Smooth muscle cell of the brain vasculature (primary cell): ENCODE measurements around the gene TRAF4.
A peak's percentile ranks its signal among the peaks of the same experiment; 100 is the strongest.

Source experiments
- DNase-seq: peaks from one replicate; pipeline ENCODE4 v3.0.0-alpha.2; 2012; ENCODE audit warnings: low read depth, low spot score

The TRAF4 gene, protein sequence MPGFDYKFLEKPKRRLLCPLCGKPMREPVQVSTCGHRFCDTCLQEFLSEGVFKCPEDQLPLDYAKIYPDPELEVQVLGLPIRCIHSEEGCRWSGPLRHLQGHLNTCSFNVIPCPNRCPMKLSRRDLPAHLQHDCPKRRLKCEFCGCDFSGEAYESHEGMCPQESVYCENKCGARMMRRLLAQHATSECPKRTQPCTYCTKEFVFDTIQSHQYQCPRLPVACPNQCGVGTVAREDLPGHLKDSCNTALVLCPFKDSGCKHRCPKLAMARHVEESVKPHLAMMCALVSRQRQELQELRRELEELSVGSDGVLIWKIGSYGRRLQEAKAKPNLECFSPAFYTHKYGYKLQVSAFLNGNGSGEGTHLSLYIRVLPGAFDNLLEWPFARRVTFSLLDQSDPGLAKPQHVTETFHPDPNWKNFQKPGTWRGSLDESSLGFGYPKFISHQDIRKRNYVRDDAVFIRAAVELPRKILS

DNA sequence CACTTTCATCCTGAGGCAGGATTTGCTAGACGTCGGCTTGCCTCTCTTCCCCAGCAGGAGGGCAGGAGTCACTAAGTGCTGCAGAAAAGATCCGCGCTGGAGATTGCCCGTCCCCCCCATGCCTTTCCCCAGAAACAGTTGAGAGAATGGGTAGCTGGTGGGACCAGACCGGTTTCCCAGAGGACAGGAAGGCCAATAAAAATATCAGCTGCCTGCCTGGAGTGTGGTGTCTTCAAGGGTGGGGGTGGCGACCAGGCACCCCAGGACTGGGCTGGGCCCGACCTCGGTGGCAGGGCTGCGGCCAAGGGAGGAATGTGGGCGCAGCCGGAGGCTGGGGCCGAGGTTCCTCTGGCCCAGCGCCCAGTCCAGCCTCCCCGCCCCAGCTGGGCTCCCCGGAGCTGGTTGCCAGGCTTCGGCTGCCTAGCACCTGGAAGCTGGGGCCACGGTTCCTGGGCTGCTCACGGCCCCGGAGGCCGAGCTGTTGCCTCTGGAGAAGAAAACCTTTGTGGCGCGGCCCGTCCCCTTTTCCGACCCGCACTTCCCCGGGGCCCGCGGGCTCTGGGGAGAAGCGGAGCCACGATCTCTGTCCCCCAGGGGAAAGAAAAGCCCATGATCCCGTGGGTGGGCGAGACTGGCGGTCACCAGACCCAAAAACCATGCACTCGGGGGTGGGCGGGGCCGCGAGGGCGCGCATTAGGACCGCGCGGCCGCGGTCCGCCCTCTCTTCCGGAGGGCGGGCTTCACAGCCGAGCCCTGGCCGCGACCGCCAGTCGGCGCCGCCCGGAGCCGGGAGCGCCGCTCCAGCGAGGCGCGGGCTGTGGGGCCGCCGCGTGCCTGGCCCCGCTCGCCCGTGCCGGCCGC lies at the start of gene TRAF4:
Gene TRAF4, plus strand, starts transcription at position 769 of the 861 bp plus-strand sequence. CDS start 102 bp downstream, outside the sequence.
- DNase-seq = peak; percentile 87

DNA sequence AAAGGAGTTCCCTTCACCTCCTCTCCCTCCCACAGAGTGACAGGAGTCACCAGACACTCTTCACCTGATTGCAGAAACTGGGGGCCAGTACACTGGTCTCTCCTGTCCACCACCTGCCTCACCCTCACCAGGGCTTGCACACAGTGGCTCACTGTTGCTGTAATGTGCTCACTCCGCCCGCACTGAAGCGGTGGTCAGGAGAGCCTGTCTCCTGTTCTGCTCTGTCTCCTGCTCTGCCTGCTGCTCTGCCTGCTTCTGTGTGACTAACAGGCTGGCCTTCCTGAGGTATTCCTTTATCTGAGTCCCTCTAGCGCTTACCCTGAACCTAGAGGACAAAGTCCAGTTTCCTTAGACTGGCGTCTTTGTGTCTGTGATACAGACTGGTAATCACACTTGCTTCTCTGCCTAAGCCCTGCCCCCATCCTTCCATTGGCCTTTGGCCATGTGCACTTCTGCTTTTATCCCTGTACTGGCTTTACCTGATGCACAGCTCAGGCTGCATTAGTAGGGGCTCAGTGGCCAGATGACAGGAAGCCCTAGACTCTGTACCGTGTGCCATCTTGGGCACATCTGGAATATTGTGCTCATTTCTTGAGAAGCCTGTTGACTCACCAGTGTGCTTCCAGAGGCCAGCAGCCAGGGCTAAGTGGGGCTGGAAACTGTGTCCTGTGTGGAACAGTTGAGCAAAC lies 45.4 kb upstream of the TRAF4 start:
- no peak for DNase-seq

DNA sequence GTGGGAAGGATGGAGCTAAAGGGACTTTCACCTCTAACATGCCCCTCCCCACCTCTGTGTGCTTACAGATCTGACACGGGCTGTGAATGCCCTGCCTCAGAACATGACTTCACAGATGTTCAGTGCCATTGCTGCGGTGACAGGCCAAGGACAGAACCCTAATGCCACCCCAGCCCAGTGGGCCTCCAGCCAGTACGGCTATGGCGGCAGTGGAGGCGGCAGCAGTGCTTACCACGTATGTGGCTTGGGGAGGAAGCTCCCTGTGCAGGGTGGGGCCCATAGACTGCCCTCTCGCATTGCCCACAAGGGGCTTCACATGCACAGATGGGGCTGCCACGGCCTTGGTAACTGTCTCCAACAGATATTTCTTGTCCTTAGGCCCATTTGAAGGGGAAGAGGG lies 43.5 kb upstream of the TRAF4 start:
- no peak for DNase-seq

DNA sequence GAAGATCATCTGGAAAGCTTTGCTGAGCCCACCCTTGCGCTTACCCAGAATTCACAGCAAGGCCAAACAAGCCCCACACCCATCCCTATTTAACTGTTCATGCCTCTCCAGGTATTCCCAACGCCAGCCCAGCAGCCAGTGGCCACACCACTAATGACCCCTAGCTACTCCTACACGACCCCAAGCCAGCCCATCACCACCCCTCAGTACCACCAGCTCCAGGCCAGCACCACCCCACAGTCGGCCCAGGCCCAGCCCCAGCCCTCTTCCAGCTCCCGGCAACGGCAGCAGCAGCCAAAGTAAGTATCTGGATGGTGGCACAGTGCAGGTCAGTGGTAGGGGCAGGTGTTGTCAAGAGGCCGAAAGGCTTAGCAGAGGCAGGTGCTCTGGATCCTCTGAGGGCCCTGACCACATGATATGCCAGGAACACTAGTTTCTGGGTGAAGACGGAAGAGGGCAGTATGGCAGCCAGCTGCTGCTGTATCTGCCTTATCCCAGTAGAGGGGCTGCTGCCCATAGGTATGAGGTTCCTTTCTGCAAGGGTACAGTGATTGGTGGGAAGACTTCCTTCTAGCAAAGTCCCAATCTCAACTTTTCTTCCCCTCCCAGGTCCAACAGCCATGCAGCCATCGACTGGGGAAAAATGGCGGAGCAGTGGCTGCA lies 42.9 kb upstream of the TRAF4 start:
- DNase-seq = no peak

DNA sequence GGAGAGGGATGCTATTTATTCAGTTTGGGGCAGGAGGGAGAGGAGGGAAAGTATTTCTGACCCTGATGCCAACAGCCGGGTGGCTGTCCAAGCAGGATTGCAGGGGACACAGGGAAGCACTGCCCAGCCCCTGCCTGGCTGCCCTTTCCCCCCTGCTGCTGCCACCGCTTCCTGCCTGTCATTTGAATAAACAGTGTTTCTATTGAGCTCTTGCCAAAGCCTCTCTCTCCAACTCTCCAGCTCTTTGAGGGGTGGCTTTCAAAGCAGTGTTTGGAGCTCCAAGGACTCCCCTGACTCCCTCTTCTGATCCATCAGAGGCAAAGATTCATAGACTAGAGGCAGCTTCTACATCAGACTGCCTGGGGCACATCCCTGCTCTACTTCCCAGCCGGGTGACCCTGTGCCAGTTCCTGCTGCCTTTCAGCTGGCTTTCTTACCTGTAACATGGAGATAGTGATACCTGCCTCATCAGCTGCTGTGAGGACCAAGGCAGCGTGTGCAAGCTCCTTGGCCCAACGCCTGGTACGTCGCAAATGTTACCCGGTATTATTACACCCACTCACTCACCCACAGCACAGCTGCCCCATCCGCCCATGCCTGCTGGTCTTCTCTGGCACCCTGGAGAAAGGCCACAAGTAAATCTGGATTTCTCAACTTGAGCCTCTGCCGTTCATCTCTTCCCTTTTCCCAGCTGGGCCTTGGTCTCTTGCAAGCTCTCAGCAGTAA lies 41.6 kb upstream of the TRAF4 start:
- no peak for DNase-seq

DNA sequence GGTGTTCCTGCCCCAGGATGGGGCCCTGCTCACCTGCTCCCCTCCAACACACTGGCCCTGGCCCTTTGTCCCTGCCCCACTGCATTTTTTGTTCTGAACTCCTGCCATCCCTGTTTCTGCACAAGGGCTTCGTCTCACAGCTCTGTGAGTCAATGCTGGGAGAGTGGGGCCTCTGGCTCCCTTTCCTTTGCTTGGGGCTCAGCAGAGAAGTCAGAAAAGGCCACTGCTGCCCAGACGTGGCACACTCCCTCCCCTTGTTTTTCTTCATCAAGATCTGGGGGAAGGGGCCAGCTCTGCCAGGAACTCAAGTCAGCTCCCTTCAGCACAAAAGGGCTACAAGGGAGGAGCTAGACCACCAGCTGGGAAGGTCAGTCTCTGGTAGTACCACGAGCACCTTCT lies 41.1 kb upstream of the TRAF4 start:
- no peak for DNase-seq

DNA sequence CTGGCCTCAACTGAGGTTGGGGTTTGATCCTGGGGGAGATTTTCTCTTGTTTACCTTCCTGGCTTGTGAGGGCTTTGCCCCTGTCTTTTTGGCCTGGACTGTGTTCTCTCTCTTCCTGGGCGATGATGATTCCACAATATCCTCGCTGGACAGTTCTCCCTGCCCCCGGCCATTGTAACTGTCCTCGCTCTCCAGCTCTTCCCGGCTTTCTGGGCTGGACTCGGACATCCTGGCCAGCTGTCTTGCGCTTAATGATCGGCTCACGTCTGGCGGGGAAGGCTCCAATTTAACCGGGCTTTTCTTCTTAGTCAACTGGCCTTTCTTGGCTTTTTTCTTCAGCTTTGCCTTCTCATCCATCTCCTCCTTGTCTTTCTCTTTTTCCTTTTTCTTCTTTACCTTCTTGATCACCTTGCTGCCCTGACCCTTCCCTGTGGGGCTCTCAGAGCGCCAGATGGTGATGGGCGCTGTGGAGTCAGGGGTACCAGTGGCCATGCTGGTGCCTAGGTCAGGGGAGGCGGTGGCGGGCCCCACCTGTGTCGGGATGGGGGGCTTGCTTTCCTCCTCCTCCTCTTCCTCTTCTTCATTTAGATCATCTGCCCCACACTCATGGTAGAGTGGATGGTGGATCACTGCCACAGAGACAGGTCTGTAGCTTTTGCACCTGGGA lies 40.1 kb upstream of the TRAF4 start:
- DNase-seq = no peak

DNA sequence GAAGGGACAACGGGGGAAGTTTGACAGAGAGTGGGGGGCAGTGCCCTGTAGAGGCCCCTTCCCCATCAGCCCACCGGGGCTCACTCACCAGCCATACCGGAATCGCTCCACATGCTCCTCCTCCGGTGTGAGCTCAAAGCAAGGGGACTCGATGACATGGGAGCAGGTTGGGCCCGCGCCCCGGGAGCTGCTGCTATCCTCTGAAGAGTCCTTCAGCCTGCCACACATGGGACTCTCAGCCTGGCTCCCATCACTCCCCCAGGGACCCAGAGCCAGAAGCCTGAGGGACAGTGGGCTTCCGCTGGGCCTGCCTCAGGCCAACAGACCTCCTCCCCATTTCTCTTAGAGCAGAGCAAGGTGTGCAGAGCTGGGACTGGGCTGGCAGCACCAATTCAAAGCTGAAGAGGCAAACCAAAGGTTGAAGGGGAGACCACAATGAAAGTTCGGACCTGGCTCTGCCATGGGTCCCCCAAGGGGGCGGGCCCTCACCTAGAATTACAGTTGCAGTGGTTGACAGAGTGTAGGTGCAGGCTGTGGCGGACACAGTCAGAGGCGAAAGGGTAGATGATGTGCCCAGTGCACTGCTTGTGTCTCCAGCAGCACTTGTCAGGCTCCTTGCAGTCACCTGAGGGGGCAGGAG lies 39.5 kb upstream of the TRAF4 start:
- DNase-seq = no peak

DNA sequence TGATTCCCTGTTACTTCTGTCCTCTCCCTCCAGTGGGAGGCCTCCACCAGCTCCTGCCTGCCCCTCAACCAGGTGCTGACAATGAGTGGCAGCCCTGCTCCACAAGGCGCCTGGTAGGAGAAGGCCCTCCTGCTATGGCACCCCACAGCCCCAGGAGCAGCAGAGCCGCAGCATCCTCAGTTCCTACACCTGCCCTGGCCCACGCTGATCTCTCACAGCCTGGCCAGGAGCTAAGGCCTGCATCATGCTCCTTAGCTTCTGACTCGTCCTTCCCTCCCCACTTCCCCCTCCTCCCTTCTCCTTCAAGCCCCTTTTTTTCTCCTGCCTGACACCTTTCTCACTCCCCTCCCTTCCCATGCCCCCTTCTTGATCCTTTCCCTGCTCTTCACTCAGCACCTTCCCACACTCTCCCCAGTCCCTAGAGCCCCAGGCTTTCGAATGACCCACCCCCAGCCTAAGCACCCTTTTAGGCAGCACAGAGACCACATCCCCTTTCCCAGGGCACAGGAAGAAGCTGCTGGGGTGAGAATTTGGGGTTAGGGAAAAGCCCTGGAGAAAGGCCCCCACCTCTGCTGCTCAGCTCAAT lies 38.6 kb upstream of the TRAF4 start:
- no peak for DNase-seq

DNA sequence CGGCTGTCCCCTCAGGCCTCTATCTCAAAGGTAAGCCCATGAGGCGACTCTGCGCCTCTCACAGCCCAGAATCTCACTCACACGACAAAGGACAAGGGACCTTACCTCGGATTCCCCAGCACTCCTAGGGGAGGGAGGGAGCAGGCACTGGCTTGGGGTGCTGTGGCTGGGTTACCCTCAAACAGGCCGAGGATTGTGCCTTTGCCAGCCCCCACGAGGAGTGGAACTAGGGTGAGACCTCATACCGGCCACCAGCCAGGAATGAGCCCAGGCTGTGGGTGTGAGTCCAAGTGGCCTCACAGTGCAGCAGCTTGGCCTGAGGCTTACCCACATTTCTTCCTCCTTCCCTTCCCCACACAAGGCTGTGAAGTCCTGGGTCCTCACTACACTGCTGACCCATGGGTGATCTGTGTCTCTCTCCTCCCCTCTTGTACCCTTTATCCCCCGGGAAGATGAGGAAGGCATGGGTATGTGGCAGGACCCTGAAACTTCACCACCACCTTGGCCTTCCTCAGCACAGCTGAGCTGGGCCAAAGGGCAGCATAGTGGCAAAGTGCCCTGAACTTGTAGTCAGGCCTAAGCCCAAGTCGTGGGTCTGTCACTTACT lies 38.0 kb upstream of the TRAF4 start:
- no peak for DNase-seq

DNA sequence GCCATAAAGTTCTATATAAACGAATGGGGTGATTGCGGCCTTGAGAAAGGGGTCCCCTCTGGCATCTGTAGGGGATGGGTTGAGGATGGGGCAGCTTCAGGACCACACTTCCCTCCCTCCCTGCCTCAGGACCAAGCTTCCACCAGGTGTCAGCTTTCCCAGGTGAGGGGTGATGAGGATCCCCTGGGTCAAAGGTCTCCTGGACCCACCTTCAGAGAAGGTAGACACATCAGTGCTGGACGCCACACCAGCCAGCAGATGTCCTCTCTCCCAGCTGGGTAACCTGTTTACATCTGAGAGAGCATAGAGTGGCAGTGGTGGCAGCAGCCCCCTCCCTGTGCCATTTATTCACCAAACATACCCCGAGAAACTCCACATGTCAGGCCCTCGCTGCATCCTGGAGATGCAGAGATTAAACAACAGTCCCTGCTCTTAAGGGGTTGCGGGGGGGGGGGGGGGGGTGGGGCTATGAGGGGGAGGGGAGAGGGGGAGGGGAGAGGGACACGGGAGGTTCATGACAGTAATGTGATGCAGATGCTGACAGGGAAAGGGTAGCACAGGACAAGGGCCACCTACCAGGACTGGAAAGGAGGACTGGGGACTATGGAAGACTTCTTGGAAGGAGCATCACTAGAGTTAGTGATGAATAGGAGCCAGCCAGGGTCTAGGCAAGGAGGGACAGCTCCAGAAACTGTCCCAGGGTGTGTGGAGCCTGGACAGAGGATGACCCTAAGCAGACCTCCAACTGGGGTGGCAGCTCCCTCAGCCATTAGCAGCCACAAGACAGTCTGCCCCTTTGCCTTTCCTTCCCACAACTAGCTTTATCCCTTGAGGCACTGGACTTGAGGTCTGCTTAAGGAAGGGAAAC lies 37.1 kb upstream of the TRAF4 start:
- no peak for DNase-seq

DNA sequence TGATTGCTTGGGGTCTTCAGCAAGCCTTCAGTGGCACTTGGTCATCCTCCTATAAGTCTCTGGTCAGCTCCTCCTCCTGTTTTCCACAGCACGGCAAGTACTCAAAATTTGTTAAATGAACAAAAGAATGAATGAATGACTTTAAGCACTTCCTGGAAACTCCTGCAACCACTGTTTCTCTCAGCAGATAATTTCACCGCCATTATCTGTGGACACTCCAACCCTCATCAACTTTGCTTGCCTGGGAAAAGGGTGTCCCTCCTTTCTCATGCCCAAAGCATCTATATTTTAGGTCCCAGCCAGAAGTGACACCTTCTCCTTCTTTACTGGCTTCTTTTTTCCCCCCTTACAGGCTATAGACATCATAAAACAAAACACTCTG lies 36.5 kb upstream of the TRAF4 start:
- DNase-seq = no peak

DNA sequence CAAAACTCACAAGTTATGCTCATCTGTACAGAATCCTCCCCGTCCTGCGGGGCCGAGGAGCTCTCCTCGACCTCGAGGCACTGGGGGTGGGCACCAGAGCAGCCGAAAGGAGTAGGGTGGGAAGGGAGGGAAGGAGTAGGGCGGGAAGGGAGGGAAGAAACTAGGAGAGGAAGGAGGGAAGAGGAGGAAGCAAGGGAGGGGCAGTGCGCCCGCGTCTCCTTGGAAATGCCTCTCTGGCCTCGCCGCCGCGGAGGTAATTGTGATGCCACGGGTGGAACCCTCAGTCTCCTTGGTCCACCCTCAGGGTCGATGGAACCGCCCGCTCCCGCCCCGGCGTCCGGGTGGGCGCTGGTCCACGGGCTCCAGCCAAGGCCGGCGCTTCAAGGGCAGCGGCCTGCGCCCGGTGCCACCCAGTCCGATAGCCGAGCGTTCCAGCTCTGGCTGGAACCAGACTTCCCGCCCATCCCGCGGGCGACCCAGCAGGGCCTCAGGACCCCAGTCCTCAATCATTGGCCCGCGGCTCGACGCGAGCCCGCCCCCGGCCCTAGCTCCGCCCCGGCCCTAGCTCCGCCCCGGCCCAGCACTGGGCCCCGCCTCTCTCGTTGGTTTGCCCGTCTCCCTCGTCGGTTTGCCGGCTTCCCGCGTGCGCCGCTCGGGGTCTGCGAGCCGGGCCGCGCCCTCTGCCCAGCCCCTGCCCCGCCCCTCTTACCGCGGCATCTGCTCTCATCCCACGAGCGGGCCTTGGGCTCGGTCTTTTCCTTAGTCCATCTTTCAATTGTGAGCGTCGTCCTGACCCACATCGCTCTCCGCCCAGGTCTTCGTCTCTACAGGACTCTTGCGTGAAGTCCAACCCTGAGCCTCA lies 32.7 kb upstream of the TRAF4 start:
- DNase-seq = peak; percentile 81

DNA sequence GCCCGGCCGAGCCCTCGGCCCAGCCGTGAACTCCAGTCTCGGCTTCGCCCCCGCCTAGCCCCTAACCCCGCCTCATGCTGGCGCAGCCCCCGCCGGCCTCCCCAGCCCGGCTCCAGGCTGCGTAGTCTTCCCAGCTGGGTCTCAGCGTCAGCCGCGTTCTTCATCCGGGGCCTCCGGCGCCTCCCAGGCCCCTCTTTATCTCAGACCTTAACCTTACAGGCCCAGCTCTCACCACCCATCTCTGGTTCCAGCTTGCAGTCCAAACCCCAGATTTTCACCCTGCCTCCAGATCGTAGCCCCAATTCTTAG lies 32.1 kb upstream of the TRAF4 start, which contains the start of gene PROCA1:
Gene PROCA1, minus strand, starts transcription at position 166 of the 309 bp plus-strand sequence. CDS start 228 bp downstream, outside the sequence.
- no peak for DNase-seq

DNA sequence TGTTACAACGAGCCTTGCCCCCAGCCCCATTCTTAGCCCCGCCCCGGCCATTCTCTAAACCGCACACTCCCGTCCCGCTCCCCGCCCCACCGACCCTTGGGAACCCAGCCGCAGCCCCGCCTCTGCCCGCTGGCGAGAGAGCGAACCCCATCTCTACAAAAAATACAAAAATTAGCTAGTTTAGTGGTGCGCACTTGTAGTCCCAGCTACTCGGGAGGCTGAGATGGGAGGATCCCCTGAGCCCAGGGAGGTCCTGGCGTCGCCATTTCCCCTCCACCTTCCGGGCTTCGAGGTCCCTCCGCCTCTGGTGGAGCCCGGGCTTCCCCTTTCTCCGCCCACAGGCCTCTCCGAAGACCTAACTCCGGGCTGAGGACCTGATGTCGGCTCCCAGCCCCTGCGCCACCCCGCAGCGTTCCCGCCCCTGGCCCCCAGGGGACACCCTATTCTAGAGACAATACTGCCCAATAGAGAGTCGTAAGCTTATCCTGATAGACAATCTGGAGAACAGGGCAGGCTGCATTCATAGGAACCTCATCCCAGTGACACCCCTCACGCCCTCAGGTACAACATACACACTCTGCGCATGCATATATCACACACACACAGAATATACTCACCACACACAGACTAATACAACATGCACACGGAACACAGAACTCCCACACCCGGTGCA lies 31.6 kb upstream of the TRAF4 start:
- no peak for DNase-seq

DNA sequence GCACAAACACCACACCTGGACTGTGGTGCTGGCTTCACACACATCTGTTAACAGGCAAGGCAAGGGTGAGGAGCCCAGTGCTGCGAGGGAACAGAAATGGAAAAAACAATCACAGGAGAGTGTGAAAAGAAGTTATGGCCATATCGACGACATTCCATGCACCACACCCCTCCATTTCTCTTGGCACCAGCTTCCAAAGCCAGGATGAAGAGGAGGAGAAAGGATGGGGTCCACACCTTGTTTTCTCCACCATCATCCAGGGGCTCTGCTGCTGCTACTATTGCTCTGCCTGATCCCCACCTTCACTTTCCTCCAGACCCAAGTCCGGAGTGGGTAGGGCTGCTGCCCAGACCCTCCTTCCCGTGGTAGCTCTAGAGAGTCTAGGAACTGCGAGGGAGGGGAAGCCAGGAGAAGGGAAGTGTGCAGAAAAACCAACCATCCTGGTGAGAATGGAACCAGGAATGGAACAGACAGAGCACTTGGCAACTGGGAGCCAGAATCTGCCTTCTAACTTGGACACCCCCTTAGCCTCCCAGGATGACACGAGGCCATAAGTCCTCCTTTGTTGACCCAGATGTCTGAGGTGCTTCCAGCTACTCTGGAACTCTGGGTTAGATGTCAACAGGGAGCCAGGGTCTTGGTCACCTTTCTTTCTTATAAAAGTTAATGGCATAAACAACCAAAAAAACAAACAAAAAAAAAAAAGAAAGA lies 31.0 kb upstream of the TRAF4 start:
- no peak for DNase-seq
